WTC11 (cell line): ENCODE data around the gene HCRTR1. TPM values are rescaled to one million over a fixed set of nuclear protein-coding genes. Genes with fewer than 3 reads are reported as not detected.

ENCODE experiments used
- ATAC-seq: fragments of 200-7000 bp; cut with Tn5 transposase; 2 replicates; pipeline ENCODE4 v1.10.0; 2021; ENCODE audit warnings: mild to moderate bottlenecking, moderate library complexity
- CTCF ChIA-PET: fragments of 300-600 bp; sonication (Branson Sonifier 250); formaldehyde crosslinking; loops from one replicate; lab custom pipeline; 2021; ENCODE audit warnings: antibody characterized with exemption; lab: Charles Lee
- POLR2A ChIA-PET: fragments of 350-600 bp; sonication (Branson Sonifier 250); formaldehyde crosslinking; loops from one replicate; lab custom pipeline; 2021; ENCODE audit warnings: antibody characterized with exemption; lab: Charles Lee
- DNase-seq: peaks from one replicate; pipeline ENCODE4 v3.0.0; 2021; ENCODE audit warnings: low spot score
- H3K27ac Mint-ChIP-seq: 2 replicates; pipeline ENCODE4 v1.8.0; 2021; ENCODE audit warnings: mixed read lengths
- H3K27me3 Mint-ChIP-seq: 2 replicates; pipeline ENCODE4 v1.8.0; 2021; ENCODE audit warnings: low read depth, mild to moderate bottlenecking, moderate library complexity, mixed read lengths
- H3K36me3 Mint-ChIP-seq: 2 replicates; pipeline ENCODE4 v1.8.0; 2021; ENCODE audit warnings: mixed read lengths
- H3K4me1 Mint-ChIP-seq: 2 replicates; pipeline ENCODE4 v1.8.0; 2022; ENCODE audit warnings: mixed read lengths
- H3K4me3 Mint-ChIP-seq: 2 replicates; pipeline ENCODE4 v1.8.0; 2021; ENCODE audit warnings: mild to moderate bottlenecking, moderate library complexity, mixed read lengths
- H3K9me3 Mint-ChIP-seq: 2 replicates; pipeline ENCODE4 v1.8.0; 2021; ENCODE audit warnings: mixed read lengths
- ATF1 ChIP-seq: sonication (generic); formaldehyde crosslinking; IDR thresholded peaks from 2 replicates; pipeline ENCODE4 v1.8.1; 2023; ENCODE audit warnings: mild to moderate bottlenecking, moderate library complexity, missing genetic modification reagents
- CBFB ChIP-seq: sonication (generic); formaldehyde crosslinking; IDR thresholded peaks from 2 replicates; pipeline ENCODE4 v1.8.1; 2022; ENCODE audit warnings: mild to moderate bottlenecking, low read depth, missing genetic modification reagents
- ERG ChIP-seq: fragments of 250-450 bp; sonication (Bioruptor Pico); IDR thresholded peaks from 2 replicates; pipeline ENCODE4 v1.8.0; 2021; ENCODE audit warnings: mild to moderate bottlenecking
- FOXK1 ChIP-seq: sonication (generic); formaldehyde crosslinking; IDR thresholded peaks from 2 replicates; pipeline ENCODE4 v1.8.0; 2022; ENCODE audit warnings: mild to moderate bottlenecking, moderate library complexity, missing genetic modification reagents
- FOXP1 ChIP-seq: sonication (generic); formaldehyde crosslinking; IDR thresholded peaks from 2 replicates; pipeline ENCODE4 v1.8.0; 2022; ENCODE audit warnings: missing genetic modification reagents, mild to moderate bottlenecking, moderate library complexity, borderline replicate concordance
- JAZF1 ChIP-seq: fragments of 250-450 bp; sonication (Bioruptor Pico); IDR thresholded peaks from 2 replicates; pipeline ENCODE4 v1.9.0; 2021; ENCODE audit warnings: moderate library complexity, mild to moderate bottlenecking, inconsistent platforms
- JUN ChIP-seq: sonication (generic); formaldehyde crosslinking; IDR thresholded peaks from 2 replicates; pipeline ENCODE4 v1.8.0; 2023; ENCODE audit warnings: mild to moderate bottlenecking, missing genetic modification reagents
- NR2C2 ChIP-seq: sonication (generic); formaldehyde crosslinking; IDR thresholded peaks from 2 replicates; pipeline ENCODE4 v1.8.0; 2022; ENCODE audit warnings: mild to moderate bottlenecking, missing genetic modification reagents
- PREB ChIP-seq: sonication (generic); formaldehyde crosslinking; IDR thresholded peaks from 2 replicates; pipeline ENCODE4 v1.8.1; 2022; ENCODE audit warnings: mild to moderate bottlenecking, missing genetic modification reagents, moderate library complexity, borderline replicate concordance
- PRRX2 ChIP-seq: fragments of 250-450 bp; sonication (Bioruptor Pico); IDR thresholded peaks from 2 replicates; pipeline ENCODE4 v1.8.0; 2021; ENCODE audit warnings: mild to moderate bottlenecking
- SMAD4 ChIP-seq: sonication (generic); formaldehyde crosslinking; IDR thresholded peaks from 2 replicates; pipeline ENCODE4 v1.8.0; 2022; ENCODE audit warnings: mild to moderate bottlenecking, missing genetic modification reagents
- SP1 ChIP-seq: sonication (generic); formaldehyde crosslinking; conservative IDR thresholded peaks from 2 replicates; pipeline ENCODE4 v1.8.1; 2022; ENCODE audit warnings: missing genetic modification reagents
- TP53 ChIP-seq: sonication (generic); formaldehyde crosslinking; IDR thresholded peaks from 2 replicates; pipeline ENCODE4 v1.8.1; 2023; ENCODE audit warnings: mild to moderate bottlenecking, missing genetic modification reagents
- USF2 ChIP-seq: sonication (generic); formaldehyde crosslinking; IDR thresholded peaks from 2 replicates; pipeline ENCODE4 v1.8.1; 2023; ENCODE audit warnings: mild to moderate bottlenecking, missing genetic modification reagents, moderate library complexity
- ZNF138 ChIP-seq: sonication (generic); formaldehyde crosslinking; conservative IDR thresholded peaks from 2 replicates; pipeline ENCODE4 v1.8.1; 2022; ENCODE audit warnings: mild to moderate bottlenecking, moderate library complexity, missing genetic modification reagents
- ZNF317 ChIP-seq: sonication (generic); formaldehyde crosslinking; IDR thresholded peaks from 2 replicates; pipeline ENCODE4 v1.8.1; 2023; ENCODE audit warnings: low read depth, mild to moderate bottlenecking, moderate library complexity, missing genetic modification reagents, borderline replicate concordance
- total RNA-seq: library from RNA; stranded (reverse); gene quantifications from 3 replicates; pipeline ENCODE4 v1.2.3, GENCODE V29; 2021
- TF ChIP-seq, protein P1 (sequence below): fragments of 250-450 bp; sonication (Bioruptor Pico); IDR thresholded peaks from 2 replicates; pipeline ENCODE4 v2.1.2; 2022; ENCODE audit warnings: mild to moderate bottlenecking, moderate library complexity
- TF ChIP-seq, protein P2 (sequence below): fragments of 250-450 bp; sonication (Bioruptor Pico); IDR thresholded peaks from 2 replicates; pipeline ENCODE4 v1.9.0; 2021; ENCODE audit warnings: moderate library complexity, mild to moderate bottlenecking, inconsistent platforms, borderline replicate concordance
- TF ChIP-seq, protein P3 (sequence below): sonication (generic); formaldehyde crosslinking; IDR thresholded peaks from 2 replicates; pipeline ENCODE4 v1.8.1; 2023; ENCODE audit warnings: mild to moderate bottlenecking, missing genetic modification reagents, moderate library complexity
- TF ChIP-seq, protein P4 (sequence below): sonication (generic); formaldehyde crosslinking; conservative IDR thresholded peaks from 2 replicates; pipeline ENCODE4 v1.8.1; 2023; ENCODE audit warnings: mild to moderate bottlenecking, low read depth, missing genetic modification reagents, moderate library complexity
- TF ChIP-seq, protein P5 (sequence below): sonication (generic); formaldehyde crosslinking; IDR thresholded peaks from 2 replicates; pipeline ENCODE4 v1.8.0; 2023; ENCODE audit warnings: missing genetic modification reagents, mild to moderate bottlenecking, borderline replicate concordance

HCRTR1 gene
- total RNA-seq, 1 experiment from 2014 or later = 0.13 TPM

DNA sequence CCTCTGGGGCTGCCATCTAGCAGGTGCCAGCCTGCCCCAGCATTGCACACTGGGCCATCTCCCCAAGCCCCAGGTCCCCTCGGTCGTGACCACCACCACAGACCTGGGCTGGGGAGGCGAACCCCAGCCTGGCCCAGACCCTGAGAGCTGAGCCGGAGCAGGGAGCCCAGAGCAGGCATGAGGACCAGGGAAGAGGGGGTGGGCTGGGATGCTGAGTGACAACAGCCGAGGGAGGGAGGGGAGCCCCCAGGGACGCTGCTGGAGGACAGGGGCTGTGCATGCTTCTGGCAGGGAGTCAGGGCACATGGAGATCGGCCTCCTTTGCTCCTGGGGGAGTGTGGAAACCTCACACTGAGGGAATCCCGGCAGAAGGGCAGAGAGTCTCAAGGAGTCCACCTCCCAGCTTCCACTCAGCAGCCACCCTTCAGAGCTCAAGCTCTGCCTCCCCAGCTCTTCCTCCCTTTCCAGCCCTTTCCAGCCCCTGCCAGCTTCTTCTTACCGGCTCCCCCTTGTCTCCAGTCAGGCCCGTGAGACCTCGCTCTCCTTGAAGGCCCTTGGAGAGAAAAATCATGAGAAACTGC is 50.9 kb downstream of the HCRTR1 start:
- ATAC-seq (no peak), DNase-seq (no peak)
- Mint-ChIP-seq H3K27me3 (no peaks in the 10 kb centered on the region), H3K4me1 (peaks cover 19% of the 10 kb centered on the region), H3K9me3 (no peaks in the 10 kb centered on the region), H3K36me3 (no peaks in the 10 kb centered on the region), H3K27ac (no peak overlapping the region), H3K4me3 (no peak overlapping the region)
- POLR2A ChIA-PET = no interaction called here
- CTCF ChIA-PET = interaction anchor here (0.9 to 1.6 kb wide), 3 partner anchors 36 to 121 kb away, joined by 3 to 4 read pairs (median 4); partner anchors contain the start of gene COL16A1
- TF ChIP-seq ZNF138 (CRISPR knock-in tag) (no peak), CBFB (CRISPR knock-in tag) (no peak), PRRX2 (CRISPR knock-in tag) (no peak), FOXP1 (CRISPR knock-in tag) (no peak)
- TF ChIP-seq, protein P1, sequence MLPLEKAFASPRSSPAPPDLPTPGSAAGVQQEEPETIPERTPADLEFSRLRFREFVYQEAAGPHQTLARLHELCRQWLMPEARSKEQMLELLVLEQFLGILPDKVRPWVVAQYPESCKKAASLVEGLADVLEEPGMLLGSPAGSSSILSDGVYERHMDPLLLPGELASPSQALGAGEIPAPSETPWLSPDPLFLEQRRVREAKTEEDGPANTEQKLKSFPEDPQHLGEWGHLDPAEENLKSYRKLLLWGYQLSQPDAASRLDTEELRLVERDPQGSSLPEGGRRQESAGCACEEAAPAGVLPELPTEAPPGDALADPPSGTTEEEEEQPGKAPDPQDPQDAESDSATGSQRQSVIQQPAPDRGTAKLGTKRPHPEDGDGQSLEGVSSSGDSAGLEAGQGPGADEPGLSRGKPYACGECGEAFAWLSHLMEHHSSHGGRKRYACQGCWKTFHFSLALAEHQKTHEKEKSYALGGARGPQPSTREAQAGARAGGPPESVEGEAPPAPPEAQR (CRISPR knock-in tag) = no peak

GRCh38 chr1:31669433-31669785 is 51.9 kb downstream of the HCRTR1 start:
- DNase-seq = no peak
- CTCF ChIA-PET = interaction anchor here (0.7 to 4.1 kb wide), 25 partner anchors 8 to 295 kb away, joined by 3 to 46 read pairs (median 5); partner anchors contain the start of genes COL16A1 and PEF1
- Mint-ChIP-seq H3K9me3 (no peaks in the 10 kb centered on the region), H3K27me3 (no peaks in the 10 kb centered on the region), H3K4me1 (peaks cover 19% of the 10 kb centered on the region), H3K36me3 (no peaks in the 10 kb centered on the region), H3K4me3 (no peak overlapping the region), H3K27ac (0 out of 2 replicates have a peak overlapping the region, but pooled peaks have one; percentile 43)
- ATAC-seq = no peak
- POLR2A ChIA-PET = no interaction called here
- no peak for TF ChIP-seq TP53
- no peak for TF ChIP-seq JAZF1 (CRISPR knock-in tag)
- TF ChIP-seq ZNF317 (CRISPR knock-in tag) = no peak
- no peak for TF ChIP-seq JUN (CRISPR knock-in tag)
- TF ChIP-seq, protein P2, sequence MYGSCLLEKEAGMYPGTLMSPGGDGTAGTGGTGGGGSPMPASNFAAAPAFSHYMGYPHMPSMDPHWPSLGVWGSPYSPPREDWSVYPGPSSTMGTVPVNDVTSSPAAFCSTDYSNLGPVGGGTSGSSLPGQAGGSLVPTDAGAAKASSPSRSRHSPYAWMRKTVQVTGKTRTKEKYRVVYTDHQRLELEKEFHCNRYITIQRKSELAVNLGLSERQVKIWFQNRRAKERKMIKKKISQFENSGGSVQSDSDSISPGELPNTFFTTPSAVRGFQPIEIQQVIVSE = no peak
- TF ChIP-seq, protein P3, sequence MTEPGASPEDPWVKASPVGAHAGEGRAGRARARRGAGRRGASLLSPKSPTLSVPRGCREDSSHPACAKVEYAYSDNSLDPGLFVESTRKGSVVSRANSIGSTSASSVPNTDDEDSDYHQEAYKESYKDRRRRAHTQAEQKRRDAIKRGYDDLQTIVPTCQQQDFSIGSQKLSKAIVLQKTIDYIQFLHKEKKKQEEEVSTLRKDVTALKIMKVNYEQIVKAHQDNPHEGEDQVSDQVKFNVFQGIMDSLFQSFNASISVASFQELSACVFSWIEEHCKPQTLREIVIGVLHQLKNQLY (CRISPR knock-in tag) = no peak
- TF ChIP-seq ERG = no peak
- no peak for TF ChIP-seq SMAD4 (CRISPR knock-in tag)
- no peak for TF ChIP-seq USF2 (CRISPR knock-in tag)
- TF ChIP-seq, protein P4, sequence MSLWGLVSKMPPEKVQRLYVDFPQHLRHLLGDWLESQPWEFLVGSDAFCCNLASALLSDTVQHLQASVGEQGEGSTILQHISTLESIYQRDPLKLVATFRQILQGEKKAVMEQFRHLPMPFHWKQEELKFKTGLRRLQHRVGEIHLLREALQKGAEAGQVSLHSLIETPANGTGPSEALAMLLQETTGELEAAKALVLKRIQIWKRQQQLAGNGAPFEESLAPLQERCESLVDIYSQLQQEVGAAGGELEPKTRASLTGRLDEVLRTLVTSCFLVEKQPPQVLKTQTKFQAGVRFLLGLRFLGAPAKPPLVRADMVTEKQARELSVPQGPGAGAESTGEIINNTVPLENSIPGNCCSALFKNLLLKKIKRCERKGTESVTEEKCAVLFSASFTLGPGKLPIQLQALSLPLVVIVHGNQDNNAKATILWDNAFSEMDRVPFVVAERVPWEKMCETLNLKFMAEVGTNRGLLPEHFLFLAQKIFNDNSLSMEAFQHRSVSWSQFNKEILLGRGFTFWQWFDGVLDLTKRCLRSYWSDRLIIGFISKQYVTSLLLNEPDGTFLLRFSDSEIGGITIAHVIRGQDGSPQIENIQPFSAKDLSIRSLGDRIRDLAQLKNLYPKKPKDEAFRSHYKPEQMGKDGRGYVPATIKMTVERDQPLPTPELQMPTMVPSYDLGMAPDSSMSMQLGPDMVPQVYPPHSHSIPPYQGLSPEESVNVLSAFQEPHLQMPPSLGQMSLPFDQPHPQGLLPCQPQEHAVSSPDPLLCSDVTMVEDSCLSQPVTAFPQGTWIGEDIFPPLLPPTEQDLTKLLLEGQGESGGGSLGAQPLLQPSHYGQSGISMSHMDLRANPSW (CRISPR knock-in tag) = no peak
- TF ChIP-seq, protein P5, sequence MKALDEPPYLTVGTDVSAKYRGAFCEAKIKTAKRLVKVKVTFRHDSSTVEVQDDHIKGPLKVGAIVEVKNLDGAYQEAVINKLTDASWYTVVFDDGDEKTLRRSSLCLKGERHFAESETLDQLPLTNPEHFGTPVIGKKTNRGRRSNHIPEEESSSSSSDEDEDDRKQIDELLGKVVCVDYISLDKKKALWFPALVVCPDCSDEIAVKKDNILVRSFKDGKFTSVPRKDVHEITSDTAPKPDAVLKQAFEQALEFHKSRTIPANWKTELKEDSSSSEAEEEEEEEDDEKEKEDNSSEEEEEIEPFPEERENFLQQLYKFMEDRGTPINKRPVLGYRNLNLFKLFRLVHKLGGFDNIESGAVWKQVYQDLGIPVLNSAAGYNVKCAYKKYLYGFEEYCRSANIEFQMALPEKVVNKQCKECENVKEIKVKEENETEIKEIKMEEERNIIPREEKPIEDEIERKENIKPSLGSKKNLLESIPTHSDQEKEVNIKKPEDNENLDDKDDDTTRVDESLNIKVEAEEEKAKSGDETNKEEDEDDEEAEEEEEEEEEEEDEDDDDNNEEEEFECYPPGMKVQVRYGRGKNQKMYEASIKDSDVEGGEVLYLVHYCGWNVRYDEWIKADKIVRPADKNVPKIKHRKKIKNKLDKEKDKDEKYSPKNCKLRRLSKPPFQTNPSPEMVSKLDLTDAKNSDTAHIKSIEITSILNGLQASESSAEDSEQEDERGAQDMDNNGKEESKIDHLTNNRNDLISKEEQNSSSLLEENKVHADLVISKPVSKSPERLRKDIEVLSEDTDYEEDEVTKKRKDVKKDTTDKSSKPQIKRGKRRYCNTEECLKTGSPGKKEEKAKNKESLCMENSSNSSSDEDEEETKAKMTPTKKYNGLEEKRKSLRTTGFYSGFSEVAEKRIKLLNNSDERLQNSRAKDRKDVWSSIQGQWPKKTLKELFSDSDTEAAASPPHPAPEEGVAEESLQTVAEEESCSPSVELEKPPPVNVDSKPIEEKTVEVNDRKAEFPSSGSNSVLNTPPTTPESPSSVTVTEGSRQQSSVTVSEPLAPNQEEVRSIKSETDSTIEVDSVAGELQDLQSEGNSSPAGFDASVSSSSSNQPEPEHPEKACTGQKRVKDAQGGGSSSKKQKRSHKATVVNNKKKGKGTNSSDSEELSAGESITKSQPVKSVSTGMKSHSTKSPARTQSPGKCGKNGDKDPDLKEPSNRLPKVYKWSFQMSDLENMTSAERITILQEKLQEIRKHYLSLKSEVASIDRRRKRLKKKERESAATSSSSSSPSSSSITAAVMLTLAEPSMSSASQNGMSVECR (CRISPR knock-in tag) = no peak
- no peak for TF ChIP-seq ATF1 (CRISPR knock-in tag)
- no peak for TF ChIP-seq NR2C2 (CRISPR knock-in tag)
- TF ChIP-seq SP1 (CRISPR knock-in tag) = no peak
- no peak for TF ChIP-seq FOXK1
- TF ChIP-seq PREB (CRISPR knock-in tag) = no peak
